GM12801 (cell line): ENCODE data around the gene ADAT3.

Experiments
- TF ChIP-seq, protein P1 (sequence below): IDR thresholded peaks from one replicate; pipeline ENCODE4 v1.5.1; 2011; ENCODE audit warnings: control low read depth; ENCODE audit not compliant: insufficient read length; ENCODE audit errors: extremely low read depth

ADAT3 gene

DNA sequence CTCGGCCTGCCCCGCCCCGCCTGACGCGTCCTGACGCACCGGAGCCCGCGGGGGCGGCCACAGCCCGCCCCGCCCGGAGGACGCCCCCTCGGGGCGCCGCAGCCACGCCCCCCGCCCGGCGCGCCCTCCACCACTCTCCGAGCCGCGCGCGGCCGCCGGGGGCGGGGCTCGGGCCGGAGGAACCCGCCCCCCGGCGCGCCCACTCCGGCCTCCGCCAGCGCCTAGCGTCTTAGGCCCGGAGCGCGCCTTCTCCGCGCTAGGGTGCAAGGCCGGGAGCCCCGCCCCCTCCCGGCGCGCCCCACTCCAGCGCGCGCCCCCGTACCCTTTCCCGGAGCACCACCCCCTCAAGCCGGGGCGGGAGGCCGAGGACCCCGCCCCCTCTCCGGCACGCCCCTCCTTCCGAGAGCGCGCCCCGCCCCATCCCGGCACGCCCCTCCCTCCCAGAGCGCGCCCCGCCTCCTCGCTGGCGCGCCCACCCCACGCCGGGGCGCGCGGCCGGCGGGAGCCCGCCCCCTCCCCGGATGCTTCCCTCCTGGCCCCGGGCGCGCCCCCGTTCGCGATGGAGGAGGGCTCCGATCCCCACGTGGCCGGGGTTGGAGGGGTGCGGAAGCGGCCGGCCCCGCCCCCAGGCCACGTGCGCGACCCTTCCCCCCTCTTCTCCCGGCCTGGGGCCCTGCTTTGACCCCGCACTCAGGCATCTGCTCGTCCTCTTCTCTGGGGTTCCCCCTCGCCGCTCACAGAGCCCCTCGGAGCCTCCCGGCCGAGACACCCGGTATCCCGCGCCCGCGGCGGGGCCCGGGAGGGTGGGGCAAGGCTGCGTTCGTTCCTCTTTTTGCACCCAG, 41.3 kb upstream of the ADAT3 start:
- TF ChIP-seq, protein P1, sequence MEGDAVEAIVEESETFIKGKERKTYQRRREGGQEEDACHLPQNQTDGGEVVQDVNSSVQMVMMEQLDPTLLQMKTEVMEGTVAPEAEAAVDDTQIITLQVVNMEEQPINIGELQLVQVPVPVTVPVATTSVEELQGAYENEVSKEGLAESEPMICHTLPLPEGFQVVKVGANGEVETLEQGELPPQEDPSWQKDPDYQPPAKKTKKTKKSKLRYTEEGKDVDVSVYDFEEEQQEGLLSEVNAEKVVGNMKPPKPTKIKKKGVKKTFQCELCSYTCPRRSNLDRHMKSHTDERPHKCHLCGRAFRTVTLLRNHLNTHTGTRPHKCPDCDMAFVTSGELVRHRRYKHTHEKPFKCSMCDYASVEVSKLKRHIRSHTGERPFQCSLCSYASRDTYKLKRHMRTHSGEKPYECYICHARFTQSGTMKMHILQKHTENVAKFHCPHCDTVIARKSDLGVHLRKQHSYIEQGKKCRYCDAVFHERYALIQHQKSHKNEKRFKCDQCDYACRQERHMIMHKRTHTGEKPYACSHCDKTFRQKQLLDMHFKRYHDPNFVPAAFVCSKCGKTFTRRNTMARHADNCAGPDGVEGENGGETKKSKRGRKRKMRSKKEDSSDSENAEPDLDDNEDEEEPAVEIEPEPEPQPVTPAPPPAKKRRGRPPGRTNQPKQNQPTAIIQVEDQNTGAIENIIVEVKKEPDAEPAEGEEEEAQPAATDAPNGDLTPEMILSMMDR = no peak

GRCh38 chr19:1864480-1865171, 40.6 kb upstream of the ADAT3 start:
- TF ChIP-seq, protein P1 = no peak

DNA sequence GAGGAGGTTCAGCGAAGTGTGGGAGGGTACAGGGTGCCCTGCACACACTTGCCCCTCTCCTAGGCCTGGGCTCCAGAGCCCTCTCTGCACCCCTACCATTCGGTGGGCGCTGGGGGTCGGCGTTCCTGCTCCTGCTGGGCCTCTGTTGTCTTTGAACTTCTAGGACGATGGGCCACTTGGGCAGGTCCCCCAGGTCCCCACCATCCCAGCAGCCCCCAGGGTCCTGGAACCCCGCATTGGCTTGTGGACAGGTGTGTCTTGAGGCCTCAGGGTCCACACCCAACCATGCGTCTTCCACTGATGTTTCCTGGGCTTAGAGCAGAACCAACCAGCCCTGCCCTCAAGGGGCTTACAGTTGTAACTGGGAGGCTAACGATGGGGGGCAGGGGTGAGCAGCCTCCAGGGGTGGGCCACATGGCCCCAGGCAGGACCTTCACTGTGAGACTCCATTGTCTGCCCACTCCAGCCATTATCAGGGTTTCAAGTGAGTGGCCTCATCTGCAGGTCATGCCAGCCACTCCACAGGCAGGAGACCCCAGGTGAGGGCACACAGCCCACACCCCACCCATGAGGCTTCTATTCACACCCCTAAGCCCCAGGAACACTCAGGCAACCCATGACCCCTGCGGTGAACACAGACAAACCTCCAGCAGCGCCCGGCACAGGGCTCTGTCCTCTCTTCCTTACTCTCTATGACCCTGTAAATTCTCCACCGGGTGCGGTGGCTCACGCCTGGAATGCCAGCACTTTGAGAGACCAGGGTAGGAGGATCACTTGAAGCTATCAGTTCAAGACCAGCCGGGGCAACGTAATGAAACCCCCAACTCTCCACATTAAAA, 39.8 kb upstream of the ADAT3 start:
- TF ChIP-seq, protein P1 = no peak

- TF ChIP-seq, protein P1 = no peak
Observed at GRCh38 chr19:1866693-1867348, 38.4 kb upstream of the ADAT3 start.

DNA sequence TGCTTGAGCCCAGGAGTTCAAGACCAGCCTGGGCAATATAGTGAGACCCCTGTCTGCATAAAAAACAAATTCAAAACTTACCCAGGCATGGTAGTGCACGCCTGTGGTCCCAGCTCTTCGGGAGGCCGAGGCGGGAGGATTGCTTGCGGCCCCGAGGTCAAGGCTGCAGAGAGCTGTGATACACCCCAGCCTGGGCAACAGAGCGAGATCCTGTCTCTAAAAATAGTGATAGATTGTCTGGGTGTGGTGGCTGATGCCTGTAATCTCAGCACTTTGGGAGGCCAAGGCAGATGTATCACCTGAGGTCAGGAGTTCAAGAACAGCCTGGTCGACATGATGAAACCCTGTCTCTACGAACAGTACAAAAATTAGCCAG, 37.9 kb upstream of the ADAT3 start:
- TF ChIP-seq, protein P1 = no peak

DNA sequence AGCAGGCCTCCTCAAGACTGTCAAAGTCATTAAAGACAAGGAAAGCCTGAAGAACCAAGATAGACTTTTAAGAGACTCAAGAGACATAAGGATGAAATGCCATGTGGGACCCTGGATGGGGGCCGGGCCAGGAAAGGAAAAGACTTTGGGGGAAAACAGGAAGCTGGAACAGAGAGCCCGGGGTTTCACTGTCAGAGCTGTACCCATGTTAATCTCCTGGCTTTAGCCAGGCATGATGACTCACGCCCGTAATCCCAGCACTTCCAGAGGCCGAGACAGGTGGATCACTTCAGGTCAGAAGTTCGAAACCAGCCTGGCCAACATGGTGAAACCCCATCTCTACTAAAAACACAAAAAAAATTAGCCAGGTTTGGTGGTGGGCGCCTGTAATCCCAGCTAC, 36.2 kb upstream of the ADAT3 start:
- TF ChIP-seq, protein P1 = no peak

- TF ChIP-seq, protein P1 = no peak
Observed at GRCh38 chr19:1871140-1871597, 34.0 kb upstream of the ADAT3 start.
